SU-DHL-6 (cell line): ENCODE measurements around the gene SYT17.

ENCODE experiments used
- H2AFZ ChIP-seq: fragments of 200-600 bp; sonication (generic); 2 replicates; pipeline ENCODE4 v1.6.1; 2014; ENCODE audit warnings: low read depth, mild to moderate bottlenecking, moderate library complexity, mixed read lengths, antibody characterized with exemption, low read length; ENCODE audit not compliant: severe bottlenecking
- H3F3A ChIP-seq: fragments of 200-600 bp; shearing (Covaris generic); 2 replicates; pipeline ENCODE4 v1.6.0; 2016; ENCODE audit warnings: antibody characterized with exemption, mild to moderate bottlenecking; ENCODE audit not compliant: insufficient read depth
- H3K27ac ChIP-seq: fragments of 200-600 bp; sonication (generic); 2 replicates; pipeline ENCODE4 v1.5.1; 2016; ENCODE audit warnings: low read depth, mild to moderate bottlenecking, low read length, moderate library complexity, mixed read lengths
- H3K27me3 ChIP-seq: fragments of 200-600 bp; sonication (generic), shearing (Covaris generic); 2 replicates; pipeline ENCODE4 v1.6.0; 2014; ENCODE audit warnings: mild to moderate bottlenecking, low read length
- H3K36me3 ChIP-seq: fragments of 200-600 bp; sonication (generic); 2 replicates; pipeline ENCODE4 v1.6.1; 2014; ENCODE audit warnings: mild to moderate bottlenecking, low read length, mixed read lengths
- H3K4me2 ChIP-seq: fragments of 300-600, 200-600 bp; shearing (Covaris generic), sonication (generic); 2 replicates; pipeline ENCODE4 v1.6.0; 2014; ENCODE audit warnings: low read length, low read depth, mild to moderate bottlenecking; ENCODE audit not compliant: poor library complexity, severe bottlenecking
- H3K4me3 ChIP-seq: fragments of 200-600 bp; sonication (generic); 2 replicates; pipeline ENCODE4 v1.5.1; 2014; ENCODE audit warnings: antibody characterized with exemption, low read length, mild to moderate bottlenecking, mixed read lengths; ENCODE audit not compliant: insufficient read depth, poor library complexity, severe bottlenecking
- H3K79me2 ChIP-seq: fragments of 200-600 bp; sonication (generic); 2 replicates; pipeline ENCODE4 v1.6.1; 2014; ENCODE audit warnings: mild to moderate bottlenecking, low read length, moderate library complexity; ENCODE audit not compliant: insufficient read depth
- H3K9ac ChIP-seq: fragments of 200-600 bp; sonication (generic); 2 replicates; pipeline ENCODE4 v1.7.0; 2014; ENCODE audit warnings: mild to moderate bottlenecking, low read length
- H3K9me2 ChIP-seq: fragments of 200-600 bp; sonication (generic); replicated peaks from 2 replicates; pipeline ENCODE4 v1.6.1; 2014; ENCODE audit warnings: low read length; ENCODE audit not compliant: insufficient read depth
- H3K9me3 ChIP-seq: fragments of 200-600 bp; sonication (generic); 2 replicates; pipeline ENCODE4 v1.6.1; 2014; ENCODE audit warnings: low read length, mixed read lengths; ENCODE audit not compliant: insufficient read depth
- H4K20me1 ChIP-seq: fragments of 200-600 bp; sonication (generic); 2 replicates; pipeline ENCODE4 v1.6.1; 2014; ENCODE audit warnings: low read depth, mild to moderate bottlenecking, antibody characterized with exemption, low read length, moderate library complexity, mixed read lengths
- EZH2phosphoT487 ChIP-seq: fragments of 200-600 bp; sonication (generic), shearing (Covaris generic); conservative IDR thresholded peaks from 2 replicates; pipeline ENCODE4 v1.6.1; 2018; ENCODE audit warnings: mild to moderate bottlenecking, antibody characterized with exemption, low read length, moderate library complexity, mixed read lengths
- TF ChIP-seq, protein P1 (sequence below): fragments of 200-600 bp; sonication (generic); IDR thresholded peaks from one replicate; pipeline ENCODE4 v1.5.1; 2017; ENCODE audit warnings: antibody characterized with exemption, mild to moderate bottlenecking, low read length, moderate library complexity; ENCODE audit not compliant: insufficient read depth, poor library complexity, severe bottlenecking

SYT17 gene

DNA sequence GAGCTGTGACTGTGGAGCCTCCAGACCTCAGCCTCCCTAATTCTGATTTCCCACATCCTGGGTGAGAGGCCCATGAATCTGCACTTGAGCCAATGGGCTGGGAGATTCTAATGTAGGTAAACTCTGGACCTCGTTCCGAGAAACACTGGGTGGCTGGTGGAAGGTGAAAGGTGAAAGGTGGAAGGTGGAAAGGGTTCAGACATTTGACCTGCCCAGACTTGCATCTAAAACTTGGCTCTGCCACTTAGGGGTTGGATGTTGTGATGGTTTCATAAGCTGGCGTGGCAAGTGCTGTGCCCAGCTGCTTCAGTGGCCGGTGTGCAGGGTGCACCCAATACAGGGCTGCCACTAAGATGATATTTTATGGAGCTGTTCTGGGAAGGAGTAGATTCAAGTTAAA is 24.8 kb downstream of the SYT17 start:
- H2AFZ ChIP-seq = no peak overlapping the region
- H3K4me2 ChIP-seq = no peak overlapping the region
- no peaks in the 10 kb centered on the region for H3K27me3 ChIP-seq
- H3K9ac ChIP-seq = no peak overlapping the region
- no peaks in the 10 kb centered on the region for H3K79me2 ChIP-seq
- H3K9me3 ChIP-seq = no peaks in the 10 kb centered on the region
- H3F3A ChIP-seq = no peaks in the 10 kb centered on the region
- no peaks in the 10 kb centered on the region for H3K9me2 ChIP-seq
- H3K27ac ChIP-seq = no peak overlapping the region
- no peaks in the 10 kb centered on the region for H3K36me3 ChIP-seq
- H3K4me3 ChIP-seq = no peak overlapping the region
- H4K20me1 ChIP-seq = no peaks in the 10 kb centered on the region
- TF ChIP-seq, protein P1, sequence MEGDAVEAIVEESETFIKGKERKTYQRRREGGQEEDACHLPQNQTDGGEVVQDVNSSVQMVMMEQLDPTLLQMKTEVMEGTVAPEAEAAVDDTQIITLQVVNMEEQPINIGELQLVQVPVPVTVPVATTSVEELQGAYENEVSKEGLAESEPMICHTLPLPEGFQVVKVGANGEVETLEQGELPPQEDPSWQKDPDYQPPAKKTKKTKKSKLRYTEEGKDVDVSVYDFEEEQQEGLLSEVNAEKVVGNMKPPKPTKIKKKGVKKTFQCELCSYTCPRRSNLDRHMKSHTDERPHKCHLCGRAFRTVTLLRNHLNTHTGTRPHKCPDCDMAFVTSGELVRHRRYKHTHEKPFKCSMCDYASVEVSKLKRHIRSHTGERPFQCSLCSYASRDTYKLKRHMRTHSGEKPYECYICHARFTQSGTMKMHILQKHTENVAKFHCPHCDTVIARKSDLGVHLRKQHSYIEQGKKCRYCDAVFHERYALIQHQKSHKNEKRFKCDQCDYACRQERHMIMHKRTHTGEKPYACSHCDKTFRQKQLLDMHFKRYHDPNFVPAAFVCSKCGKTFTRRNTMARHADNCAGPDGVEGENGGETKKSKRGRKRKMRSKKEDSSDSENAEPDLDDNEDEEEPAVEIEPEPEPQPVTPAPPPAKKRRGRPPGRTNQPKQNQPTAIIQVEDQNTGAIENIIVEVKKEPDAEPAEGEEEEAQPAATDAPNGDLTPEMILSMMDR = no peak
- no peak for TF ChIP-seq EZH2phosphoT487

- H3K4me2 ChIP-seq = no peak overlapping the region
- no peaks in the 10 kb centered on the region for H3K36me3 ChIP-seq
- 0 out of 2 replicates have a peak, but pooled peaks cover 9% of the 10 kb centered on the region for H3K9me3 ChIP-seq
- no peak overlapping the region for H3K9ac ChIP-seq
- H4K20me1 ChIP-seq = no peaks in the 10 kb centered on the region
- H3K4me3 ChIP-seq = no peak overlapping the region
- TF ChIP-seq EZH2phosphoT487 = no peak
- TF ChIP-seq, protein P1 = no peak
- H3F3A ChIP-seq = no peaks in the 10 kb centered on the region
- no peaks in the 10 kb centered on the region for H3K9me2 ChIP-seq
- no peak overlapping the region for H2AFZ ChIP-seq
- H3K27ac ChIP-seq = no peak overlapping the region
- H3K79me2 ChIP-seq = no peaks in the 10 kb centered on the region
- H3K27me3 ChIP-seq = no peaks in the 10 kb centered on the region
Measured at GRCh38 chr16:19196871-19197270, 28.8 kb downstream of the SYT17 start.

DNA sequence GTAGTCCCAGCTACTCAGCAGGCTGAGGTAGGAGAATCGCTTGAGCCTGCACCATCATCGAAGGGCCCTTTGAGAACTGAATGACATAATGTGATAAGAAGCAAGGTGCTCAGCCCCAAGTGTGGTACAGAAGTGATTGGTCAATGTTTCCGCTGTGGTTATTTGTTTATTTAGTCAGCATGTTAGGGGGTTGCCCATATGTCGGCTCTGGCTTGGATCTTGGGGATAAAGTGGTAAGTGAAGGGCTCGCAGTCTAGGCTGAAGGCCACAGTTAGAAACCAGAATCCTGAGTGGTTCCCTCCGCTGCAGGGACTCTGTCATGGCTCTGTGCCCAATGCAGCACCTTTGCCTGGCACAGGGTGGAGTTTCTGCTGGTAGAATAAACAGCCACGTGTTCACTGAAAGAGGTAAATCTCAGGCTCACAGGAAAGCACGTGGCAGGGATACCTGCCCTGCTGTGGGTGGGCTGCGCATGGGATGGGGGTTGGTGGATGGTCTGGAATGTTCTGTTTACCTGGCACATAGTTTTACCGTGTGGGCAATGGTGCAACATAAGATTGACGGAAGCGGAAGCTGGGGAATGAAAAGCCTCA is 35.4 kb downstream of the SYT17 start:
- TF ChIP-seq EZH2phosphoT487 = no peak
- TF ChIP-seq, protein P1 = no peak
- Histone ChIP-seq H2AFZ (no peak overlapping the region), H3K4me2 (no peak overlapping the region), H3K4me3 (no peak overlapping the region), H3K79me2 (no peaks in the 10 kb centered on the region), H3K27ac (no peak overlapping the region), H3K9me3 (0 out of 2 replicates have a peak, but pooled peaks cover 4% of the 10 kb centered on the region), H3K36me3 (no peaks in the 10 kb centered on the region), H3K9ac (no peak overlapping the region), H3K27me3 (no peaks in the 10 kb centered on the region), H3F3A (no peaks in the 10 kb centered on the region), H4K20me1 (no peaks in the 10 kb centered on the region), H3K9me2 (no peaks in the 10 kb centered on the region)
